GM19395 (cell line): Measurements from ENCODE around the gene MEMO1.
A peak's percentile ranks its signal among the peaks of the same experiment; 100 is the strongest.
"Not testable (repeated sequence)": the region's sequence is repeated elsewhere in the genome, so short reads cannot be mapped to it uniquely, and the experiment has no call there.

Source experiments
- ATAC-seq: cut with Tn5 transposase; IDR thresholded peaks from one replicate; pipeline ENCODE4 v1.9.1; 2021; ENCODE audit warnings: mild to moderate bottlenecking, moderate library complexity; ENCODE audit not compliant: unreplicated experiment

Gene MEMO1

DNA sequence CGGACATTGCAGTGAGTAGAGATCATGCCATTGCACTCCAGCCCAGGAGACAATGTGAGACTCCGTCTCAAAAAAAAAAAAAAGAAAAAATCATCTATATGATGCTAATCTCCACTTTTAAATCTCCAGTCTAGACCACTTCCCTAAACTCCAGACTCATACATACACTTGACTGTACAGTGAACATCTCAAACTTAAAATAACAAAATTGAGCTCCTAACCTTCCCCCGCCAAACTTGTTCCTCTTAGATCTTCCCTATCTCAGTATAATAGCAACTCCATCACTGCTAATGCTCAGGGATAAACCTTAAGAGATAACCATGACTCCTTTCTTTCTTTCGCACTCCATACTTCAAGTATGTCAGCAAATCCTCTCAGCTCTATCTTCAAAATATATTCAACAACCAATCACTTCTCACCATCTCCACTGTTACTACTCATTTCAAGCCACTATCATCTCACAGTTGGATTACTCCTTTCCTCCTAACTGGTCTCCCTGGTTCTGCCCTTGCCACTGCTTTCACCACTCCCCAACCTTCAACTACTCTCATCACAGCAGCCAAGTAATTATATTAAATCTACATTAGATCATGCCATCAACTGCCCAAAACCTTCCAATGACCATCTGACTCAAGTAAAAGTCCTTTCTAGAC is 12.0 kb downstream of the MEMO1 start:
- ATAC-seq = no peak

DNA sequence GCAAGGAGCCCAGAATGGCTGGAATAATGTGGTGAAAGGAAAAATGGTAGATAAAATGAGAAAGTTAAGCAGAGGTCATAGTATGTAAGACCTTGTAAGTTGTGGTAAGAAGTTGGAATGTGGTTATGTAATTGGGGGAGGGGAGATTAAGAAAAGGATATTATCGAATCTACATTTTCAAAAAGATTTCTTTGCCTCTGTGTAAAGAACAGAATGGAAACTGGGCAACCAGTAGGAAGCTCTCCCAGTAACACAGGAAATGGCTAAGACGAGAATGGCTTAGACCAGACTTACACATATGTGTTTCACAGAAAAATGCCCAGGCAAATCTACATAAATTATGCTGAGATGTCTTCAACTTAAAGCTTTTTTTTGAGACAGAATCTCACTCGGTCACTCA is 13.2 kb downstream of the MEMO1 start:
- ATAC-seq = no peak

DNA sequence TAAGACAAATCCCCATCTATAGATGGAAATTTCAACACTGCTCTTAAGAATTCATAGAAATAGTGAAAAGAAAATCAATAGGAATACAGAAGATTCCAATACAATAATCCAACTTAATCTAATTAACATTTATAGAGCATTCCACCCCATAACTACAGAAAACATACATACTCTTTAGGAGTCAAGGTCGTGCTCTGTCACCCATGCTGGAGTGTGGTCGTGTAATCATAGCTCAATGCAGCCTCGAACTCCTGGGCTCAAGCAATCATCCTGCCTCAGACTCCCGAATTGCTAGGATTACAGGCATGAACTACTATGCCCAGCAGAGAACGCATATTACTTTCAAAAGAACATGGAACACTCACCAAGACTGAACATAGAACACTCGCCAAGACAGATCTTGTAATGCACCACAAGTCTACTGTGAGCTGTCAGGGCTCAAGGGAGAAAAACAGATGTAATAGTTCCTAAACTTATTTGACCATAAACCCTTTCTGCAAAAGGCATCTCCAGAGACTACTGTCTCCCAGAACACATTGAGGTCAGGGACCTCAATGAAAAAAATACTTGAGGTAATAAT is 14.1 kb downstream of the MEMO1 start:
- no peak for ATAC-seq

DNA sequence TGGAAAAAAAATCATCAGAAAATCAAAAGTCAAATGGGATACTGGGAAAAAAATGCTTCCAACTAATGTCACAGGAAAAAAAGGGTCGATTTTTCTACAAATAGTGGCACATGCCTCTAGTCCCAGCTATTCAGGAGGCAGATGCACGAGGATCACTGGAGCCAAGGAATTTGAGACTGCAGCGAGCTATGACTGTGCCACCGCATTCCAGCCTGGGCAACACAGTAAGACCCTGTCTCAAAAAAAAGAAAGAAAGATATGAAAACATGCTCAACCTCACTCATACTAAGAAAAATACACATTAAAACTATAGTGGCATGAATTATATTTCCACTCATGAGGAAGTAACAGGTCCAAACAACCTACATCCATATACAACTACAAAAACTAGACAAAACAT is 17.9 kb downstream of the MEMO1 start:
- ATAC-seq = no peak

DNA sequence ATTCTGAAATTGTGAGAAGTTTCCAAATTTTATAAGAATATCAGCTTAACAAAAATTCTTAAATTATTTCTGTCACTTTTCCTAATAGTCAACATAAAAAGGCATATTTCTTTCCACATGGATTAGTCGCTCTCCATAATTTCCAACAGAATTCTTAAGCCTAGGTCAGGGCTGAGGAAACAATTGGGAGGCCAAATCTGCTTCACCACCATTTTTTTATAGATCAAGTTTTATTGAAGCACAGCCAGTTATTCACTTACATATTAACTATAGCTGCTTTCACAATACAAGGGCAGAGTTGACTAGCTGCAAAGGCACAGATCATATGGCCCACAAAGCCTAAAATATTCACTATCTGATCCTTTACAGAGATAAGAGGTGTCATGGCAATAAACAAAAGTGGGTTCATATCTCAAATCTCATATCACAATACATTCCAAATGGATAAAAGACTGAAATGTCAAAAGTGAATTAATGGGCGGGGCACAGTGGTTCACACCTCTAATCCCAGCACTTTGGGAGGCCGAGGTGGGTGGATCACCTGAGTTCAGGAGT is 18.7 kb downstream of the MEMO1 start:
- no peak for ATAC-seq

DNA sequence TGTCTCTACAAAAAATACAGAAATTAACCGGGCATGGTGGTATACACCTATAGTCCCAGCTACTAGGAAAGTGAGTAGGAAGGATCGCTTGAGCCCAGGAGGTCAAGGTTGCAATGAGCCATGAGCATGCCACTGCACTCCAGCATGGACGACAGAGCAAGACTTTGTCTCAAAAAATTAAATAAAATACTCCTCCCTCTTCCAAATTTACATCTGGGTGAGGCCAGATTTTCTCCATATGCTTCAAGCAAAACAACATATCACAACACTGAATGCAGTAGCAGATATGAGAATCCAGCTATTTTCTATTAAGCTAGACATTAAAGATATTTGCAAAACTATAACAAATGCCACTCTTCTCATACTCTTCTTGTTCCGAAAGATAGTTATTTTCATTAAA is 20.9 kb downstream of the MEMO1 start:
- ATAC-seq = no peak

DNA sequence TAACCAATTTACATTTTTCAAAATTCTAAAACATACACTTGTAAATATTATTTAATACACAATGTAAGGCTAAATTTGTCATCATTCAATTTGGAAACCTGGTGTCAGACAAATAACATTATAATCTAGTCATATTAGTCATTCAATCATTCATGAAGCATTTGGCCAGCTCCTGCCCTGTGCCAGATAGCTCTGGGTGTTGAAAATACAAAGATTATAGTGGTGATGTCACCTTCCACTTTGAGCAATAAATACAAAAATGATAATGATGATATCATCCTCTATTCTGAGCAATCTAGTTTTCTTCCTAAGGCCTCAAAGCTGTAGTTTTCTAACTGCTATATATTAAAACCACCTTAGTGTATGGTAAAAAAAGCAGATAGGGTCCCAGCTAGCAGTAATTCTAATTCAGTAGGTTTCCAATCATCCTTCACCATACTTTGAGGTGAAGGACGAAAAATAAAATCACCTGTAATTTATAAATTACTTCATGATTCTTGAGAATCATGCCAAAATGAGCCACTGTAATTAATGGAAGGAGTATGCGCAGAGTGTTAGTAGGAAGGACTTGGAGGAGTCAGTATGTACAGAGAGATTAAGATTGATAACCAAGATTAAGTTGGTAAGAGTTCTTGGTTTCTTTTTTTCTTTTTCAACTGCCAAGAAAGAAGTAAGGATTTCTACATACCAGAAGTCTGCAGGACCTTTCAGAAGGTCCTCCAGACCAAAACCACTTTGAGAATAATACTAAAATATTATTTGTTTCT is 23.2 kb downstream of the MEMO1 start:
- no peak for ATAC-seq

DNA sequence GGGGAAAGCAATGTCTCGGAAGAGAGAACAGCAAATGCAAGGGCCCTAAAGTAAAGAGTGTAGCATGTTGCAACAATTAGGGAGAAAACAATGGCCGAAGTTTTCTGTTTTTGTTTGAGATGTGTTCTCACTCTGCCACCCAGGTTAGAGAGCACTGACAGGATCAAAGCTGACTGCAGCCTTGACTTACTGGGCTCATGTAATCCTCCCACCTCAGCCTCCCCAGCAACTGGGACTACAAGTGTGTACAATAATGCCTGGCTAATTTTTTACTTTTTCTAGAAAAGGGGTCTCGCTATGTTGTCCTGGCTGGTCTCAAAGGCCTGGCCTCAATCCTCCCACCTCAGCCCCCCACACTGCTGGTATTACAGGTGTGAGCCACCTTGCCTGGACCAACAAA is 23.9 kb downstream of the MEMO1 start:
- ATAC-seq = no peak

DNA sequence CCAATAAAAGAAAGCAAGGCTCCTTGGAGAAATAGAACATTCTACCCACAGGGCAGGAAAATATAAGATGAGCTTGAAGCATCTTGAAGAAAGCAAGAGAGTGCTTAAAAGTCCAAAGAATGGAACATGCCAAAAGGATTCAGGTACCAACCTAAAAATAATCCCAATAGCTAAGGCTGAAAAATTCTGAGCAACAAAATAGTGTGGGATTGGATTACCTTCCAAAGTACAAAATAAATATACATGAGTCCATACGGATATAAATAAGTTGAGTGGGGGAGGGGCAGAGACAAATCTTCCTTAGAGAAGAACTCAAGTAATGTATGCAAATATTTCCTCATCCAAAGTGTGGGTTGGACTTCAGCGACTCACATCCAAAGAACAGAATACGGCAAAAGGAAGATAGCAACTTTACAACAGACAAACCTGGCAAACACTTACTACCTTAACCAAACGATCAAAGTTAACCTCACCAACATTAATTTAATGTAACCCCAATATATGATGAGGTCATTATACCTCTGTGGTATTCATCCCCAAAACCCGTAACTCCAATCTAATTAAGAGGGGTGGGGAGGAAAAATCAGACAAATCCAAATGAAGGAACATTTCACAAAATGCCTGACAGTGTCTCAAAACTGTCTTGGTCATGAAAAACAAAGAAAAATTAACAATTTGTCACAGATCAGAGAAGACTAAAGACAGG is 26.9 kb downstream of the MEMO1 start:
- ATAC-seq = no peak

DNA sequence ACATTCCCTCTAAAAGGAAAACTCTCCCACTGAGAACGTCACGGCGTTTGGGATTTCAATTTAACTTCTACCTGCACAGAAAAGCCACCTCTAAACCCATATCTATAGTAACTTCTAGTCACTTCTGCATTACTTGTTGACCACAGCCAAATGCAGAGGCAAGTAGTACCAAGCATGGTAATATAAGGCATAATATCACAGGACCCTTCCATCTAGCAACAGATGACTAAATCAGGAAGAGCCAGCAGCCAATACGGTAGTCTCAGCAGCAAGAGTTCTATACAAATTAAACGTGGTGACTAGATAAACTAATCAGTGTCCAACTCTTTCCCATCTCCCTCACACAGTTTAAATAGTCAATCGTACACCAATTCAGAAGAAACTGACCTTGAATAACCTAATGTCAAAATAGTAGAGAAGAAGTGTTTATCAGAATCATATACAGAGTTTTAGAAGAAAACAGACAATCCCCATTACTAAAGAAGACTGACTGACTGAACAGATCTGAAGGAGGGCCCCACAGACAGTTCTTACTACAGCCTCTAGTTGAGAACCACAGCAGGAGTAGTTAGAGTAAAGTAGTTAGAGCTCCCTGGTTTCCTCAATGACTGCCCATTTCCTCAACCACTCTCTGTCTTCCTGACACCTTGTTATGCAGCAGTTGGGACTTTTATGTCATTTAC is 30.0 kb downstream of the MEMO1 start:
- peak; percentile 99 for ATAC-seq

DNA sequence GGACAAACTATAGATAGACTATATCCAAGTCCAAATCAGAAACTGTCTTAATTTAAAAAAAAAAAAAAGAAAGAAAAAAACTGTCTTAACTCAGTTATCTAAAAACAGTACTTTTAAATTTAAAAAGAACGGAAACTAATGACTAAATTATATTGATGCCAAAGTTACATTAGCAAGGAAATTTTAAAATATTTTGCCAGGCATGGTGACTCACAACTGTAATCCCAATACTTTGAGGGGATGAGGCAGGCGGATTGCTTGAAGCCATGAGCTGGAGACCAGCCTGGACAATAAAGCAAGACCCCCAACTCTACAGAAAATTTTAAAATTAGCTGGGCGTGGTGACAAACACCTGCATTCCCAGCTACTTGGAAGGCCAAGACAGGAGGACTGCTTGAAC is 30.9 kb downstream of the MEMO1 start:
- no peak for ATAC-seq

DNA sequence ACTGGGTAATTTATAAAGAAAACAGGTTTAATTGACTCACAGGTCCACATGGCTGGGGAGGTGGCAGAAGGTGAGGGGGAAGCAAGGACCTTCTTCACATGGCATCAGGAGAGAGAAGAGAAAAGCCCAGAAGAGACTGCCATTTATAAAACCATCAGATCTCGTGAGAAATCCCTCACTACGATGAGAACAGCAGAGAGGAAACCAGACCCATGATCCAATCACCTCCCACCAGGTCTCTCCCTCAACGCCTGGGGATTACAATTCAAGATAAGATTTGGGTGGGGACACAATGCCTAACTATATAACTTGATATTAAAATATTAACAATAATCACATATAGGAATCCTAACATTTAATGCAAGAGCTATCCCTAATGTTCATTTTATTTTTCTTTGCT is 31.8 kb downstream of the MEMO1 start:
- no peak for ATAC-seq

DNA sequence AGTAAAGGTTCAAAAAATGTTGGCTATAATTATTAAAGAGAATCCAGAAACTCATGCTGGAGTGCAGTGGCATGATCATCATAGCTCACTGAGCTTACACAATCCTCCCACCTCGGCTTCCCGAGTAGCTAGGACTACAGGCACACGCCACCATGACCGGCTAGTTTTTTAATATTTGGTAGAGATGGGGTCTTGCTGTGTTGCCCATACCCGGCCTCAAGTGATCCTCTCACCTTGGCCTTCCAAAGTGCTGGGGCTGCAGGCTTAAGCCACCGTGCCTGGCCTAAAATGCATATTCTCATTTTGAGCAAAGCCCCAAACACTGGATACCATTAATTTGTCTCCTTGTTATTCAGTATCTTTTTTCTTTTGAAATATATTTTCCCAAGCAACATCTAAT is 32.4 kb downstream of the MEMO1 start:
- ATAC-seq = no peak

DNA sequence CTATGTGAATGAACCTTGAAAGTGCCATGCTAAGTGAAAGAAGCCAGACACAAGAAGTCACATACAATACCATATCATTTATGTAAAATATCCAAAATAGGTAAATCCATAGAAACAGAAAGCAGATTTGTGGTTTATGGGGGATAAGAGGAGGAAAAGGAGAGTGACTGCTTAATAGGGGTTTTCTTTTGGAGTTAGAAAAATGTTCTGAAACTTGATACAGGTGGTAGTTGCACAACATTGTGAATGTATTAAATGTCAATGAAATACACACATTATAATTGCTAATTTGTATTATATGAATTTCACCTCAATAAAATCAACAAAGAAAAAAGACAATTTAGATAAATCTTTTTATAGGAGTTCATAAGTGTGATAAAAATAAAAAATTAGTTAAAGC is 37.1 kb downstream of the MEMO1 start:
- no peak for ATAC-seq

DNA sequence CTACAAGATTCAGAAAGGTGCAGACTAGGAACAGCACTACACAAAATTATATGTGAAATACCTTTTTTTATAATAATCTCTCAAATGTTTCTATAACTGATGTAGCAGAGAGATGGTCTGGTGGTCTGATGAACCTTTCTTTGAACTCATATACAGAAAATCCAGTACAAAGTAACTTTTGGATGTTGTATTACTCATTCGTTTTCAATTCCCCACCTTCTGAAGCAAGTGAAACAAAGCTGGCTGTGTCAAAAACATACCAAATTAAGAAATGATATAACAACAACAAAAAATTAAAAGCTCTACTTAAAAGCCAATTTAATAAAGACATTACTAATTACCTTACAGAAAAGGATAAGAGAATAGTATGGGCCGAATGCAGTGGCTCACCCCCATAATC is 38.7 kb downstream of the MEMO1 start:
- no peak for ATAC-seq

DNA sequence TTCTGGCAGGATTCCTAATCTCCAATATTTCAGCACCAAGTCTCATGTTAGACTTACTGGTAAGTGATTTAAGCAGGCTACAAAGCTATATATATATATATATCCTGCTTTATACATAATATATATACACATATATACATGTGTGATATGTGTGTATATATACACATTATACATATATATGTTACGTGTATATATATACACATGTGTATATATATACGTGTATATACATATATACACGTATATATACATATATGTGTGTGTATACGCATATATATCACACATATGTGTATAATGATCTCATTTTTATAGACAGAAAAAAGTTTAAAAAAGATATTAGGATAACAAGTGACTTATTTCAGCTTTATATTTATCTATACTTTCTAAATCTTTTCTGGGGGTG is 41.6 kb downstream of the MEMO1 start:
- no peak for ATAC-seq

DNA sequence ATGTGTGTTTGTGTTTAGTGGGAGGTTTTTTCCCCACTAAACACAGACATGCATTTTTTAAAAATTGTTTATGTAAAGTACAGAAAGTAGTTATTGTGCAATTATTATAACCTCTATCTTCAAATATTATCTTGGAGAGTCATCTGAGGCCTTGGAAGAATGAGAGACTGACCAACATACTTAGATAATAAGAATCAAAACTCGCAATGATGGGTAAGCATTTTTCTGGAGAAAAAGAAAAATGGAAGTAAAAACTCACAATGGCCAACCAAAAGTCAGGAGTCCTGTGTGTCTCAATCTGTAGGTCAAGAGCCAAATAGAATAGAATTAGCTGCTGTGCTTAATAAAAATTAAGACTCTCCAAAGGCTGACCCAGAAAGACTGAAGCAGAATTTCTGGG is 43.0 kb downstream of the MEMO1 start:
- no peak for ATAC-seq

DNA sequence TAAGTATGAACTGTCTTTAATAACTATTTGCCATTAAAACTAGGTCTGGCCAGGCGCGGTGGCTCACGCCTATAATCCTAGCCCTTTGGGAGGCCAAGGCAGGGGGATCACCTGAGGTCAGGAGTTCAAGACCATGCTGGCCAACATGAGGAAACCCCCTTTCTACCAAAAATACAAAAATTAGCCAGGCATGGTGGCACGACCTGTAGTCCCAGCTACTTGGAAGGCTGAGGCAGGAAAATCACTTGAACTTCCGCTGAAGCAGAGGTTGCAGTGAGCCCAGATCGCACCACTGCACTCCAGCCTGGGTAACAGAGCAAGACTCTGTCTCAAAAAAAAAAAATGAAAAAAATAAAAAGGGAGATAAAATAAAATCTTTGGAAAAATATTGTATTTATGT is 44.4 kb downstream of the MEMO1 start:
- not testable (repeated sequence) for ATAC-seq

DNA sequence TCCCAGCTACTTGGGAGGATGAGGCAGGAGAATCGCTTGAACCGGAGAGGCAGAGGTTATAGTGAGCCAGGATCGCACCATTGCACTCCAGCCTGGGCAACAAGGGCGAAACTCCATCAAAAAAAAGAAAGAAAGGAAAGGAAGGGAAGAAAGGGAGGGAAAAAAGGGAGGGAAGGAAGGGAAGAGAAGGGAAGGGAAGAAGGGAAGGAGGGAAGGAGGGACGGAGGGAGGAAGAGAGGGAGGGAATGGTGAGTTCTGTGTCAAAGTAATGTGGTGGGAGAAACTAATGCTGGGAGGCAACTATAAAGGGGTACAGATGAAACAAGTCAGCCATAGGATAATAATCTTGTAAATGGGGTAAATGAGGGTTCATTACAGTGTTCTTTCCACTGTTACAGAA is 45.7 kb downstream of the MEMO1 start:
- no peak for ATAC-seq

DNA sequence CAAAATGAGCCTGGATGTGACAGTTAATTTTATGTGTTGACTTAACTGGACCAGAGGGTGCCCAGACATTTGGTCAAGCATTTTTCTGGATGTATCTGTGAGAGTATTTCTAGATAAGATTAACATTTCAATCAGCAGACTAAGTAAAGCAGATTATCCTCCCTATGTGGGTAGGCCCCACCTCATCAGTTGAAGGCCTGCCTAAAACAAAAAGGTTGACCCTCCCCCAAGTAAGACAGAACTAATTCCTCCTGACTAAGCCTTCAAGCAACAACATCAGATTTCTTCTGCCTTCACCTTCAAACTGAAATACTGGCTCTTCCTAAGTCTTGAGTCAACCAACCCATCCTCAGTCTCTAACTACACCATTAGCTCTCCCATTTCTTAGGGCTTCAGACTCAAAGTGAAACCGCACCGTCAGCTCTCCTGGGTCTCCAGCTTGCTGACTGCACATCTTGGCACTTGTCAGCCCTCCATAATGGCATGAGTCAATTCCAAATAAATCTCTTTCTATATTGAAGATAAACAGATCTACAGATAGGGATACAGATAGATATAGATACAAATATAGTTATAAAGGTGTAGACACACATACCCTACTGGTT is 47.9 kb downstream of the MEMO1 start:
- no peak for ATAC-seq
